Inferior parietal cortex (tissue), 1 donor: ENCODE results near the gene SLC6A4.

Experiments used
- DNase-seq: peaks from one replicate; pipeline ENCODE4 v3.0.0-alpha.2; 2016; ENCODE audit errors: extremely low spot score

Gene SLC6A4

DNA sequence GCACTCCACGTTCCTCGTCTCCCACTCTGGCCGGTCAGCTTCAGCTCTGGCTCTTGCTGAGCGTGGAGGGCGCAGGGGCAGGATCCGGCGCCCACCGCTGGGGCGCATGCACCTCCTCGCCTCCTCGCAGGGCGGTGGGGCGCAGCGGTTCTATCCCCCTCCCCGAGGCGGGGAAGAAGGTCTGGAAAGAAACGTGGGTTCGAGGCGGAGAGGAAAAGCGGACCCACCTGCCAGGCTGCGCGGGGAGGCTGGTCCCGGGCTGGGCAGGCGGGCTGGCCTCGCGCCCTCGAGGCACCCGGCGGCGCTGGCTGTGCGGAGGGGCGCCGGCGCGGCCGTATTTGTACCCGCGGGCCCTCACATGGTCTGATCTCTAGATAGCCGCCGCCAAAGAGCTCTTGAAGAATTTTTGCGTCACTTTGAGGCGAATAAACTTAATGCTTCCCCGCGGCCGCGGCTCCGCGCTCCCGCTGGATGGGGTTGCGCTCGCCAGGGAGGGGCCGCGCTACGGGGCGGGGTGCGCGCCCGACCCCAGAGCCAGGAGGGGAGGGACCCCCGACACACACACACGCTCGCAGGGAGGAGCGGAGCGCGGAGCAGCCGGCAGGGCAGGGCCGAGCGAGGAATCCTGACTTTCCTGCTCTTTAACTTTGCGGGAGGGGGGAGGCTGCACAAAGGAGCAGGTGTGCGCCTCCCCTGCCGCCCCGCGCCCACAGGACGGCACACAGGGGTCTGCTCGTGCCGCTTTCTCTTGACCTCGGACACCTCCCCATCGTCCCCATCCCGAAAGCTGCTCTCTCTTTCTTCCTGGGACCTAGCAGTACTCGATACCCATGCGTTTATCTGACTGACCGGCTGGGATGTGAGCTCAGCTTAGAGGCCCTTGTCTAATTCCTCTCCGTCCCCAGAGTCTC, at the start of gene SLC6A4:
Gene SLC6A4, minus strand, starts transcription at position 312 of the 911 bp plus-strand sequence. CDS start 13,739 bp downstream, outside the sequence.
- DNase-seq: no peak

DNA sequence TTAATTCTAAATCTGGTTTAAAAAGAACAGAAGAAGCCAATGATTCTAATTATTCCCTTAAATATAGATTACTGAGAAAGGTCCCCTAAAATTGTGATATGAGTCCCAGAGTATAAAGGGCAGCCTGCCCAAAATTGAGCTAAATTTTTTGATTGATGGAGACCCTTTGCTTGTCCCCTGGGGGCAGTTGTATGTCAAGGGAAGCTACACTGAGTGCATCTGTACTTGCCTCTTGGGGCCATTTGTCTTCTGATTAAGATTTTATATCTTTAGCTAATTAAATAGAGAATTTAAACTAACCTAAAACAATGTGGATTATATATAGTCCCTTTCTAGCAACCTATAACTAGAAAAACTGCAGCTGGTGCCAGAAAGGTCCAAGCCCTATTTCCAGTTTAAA, 43.7 kb upstream of the SLC6A4 start:
- DNase-seq: no peak

DNA sequence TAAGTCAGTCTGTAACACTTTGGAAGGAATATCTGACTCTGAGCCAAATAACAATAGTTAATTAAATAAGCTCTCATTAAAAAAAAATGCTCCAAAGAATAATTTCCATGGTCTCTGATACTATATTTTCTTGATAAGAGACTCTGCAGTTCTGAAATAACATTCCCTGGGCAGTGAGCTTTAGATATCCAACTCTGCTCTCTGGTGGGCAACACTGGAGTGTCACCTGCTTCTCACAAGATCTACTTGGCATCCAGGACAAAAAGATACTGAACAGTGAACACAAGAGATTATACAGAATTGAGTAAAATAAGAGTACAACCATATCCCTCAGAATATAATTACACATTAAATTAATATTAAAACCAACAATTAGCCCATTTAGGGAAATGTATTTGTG, 42.5 kb upstream of the SLC6A4 start:
- peak; percentile 9 for DNase-seq

DNA sequence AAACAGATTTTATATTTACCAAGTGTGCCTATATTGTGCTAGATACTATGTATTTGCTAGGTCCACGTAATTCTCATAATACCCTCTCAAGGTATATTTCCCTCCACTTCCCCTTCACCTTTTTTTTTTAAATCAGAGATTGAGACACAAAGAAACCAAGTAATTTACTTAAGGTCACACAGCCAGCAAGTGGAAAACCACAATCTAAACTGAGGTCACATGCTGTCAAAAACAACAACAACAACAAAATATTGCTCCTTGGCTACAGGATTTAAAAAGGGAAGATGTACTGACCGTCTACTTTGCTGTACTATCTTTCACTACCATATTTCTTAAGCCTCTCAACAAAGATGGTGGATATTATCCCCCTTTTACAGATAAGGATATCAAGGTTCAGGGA, 40.4 kb upstream of the SLC6A4 start:
- DNase-seq: no peak

DNA sequence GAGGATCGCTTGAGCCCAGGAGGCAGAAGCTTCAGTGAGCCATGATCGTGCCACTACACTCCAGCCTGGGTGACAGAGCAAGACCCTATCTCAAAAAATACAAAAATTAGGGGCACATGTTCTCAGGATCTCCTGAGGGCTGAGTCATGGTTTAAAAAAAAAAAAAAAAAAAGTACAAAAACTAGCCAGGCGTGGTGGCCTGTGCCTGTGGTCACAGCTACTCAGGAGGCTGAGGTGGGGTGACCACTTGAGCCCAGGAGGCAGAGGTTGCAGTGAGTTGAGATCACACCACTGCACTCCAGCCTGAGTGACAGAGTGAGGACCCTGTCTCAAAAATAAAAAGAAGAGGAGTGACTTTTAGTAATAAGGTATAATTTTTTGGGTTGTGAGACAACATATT, 39.4 kb upstream of the SLC6A4 start:
- DNase-seq: no peak

DNA sequence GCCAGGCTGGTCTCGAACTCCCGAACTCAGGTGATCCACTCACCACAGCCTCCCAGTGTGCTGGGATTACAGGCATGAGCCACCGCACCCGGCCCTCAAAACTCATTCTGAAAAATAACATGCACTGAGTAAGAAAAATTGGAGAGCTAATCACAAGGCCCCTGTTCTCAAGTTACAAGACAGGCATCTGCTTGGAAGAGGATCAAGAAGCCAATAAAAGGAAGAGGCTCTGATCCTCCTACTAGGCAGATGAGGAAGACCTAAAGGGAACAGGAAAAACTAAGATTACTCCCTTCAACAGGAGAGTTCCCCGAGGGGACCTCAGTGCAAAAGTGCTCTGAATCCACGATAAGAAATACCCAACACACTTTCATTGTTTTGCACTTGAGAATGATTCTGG, 37.9 kb upstream of the SLC6A4 start:
- no peak for DNase-seq

DNA sequence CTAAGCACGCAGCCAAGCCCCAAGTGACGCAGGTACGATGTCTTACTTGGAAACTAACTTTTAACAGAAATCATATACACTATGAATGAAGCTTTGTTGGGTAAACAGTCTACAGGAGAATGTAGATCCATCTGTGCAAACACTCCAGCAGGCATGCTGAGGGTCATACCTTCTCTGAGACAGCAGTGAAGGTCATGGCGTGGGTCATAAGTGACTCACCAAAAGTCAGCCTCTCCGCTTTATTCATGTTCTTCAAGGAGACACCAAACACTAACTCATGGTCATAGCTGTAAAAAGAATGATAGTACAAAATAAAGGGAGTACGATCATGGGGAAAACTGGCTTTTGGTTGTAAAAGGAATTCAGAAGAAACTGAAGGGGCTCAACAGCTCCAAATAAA, 35.6 kb upstream of the SLC6A4 start:
- no peak for DNase-seq

DNA sequence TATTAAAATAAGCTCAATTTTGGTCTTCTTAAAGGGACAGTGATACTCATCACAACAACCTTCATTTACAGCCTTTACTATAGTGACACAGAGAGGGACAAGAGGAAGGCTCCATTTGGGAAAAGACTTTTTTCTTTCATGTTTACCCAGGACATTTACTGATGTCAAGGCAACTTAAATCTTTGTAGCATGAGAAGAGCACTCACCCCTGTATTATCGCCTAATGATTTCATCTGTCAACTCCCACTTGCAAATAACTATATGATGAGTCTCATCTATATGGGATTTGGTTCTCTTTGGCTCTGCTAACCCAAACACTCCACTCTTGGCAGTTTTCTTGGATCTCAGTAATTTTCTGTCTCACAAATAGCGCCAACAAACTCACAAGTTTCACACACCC, 32.1 kb upstream of the SLC6A4 start:
- no peak for DNase-seq

DNA sequence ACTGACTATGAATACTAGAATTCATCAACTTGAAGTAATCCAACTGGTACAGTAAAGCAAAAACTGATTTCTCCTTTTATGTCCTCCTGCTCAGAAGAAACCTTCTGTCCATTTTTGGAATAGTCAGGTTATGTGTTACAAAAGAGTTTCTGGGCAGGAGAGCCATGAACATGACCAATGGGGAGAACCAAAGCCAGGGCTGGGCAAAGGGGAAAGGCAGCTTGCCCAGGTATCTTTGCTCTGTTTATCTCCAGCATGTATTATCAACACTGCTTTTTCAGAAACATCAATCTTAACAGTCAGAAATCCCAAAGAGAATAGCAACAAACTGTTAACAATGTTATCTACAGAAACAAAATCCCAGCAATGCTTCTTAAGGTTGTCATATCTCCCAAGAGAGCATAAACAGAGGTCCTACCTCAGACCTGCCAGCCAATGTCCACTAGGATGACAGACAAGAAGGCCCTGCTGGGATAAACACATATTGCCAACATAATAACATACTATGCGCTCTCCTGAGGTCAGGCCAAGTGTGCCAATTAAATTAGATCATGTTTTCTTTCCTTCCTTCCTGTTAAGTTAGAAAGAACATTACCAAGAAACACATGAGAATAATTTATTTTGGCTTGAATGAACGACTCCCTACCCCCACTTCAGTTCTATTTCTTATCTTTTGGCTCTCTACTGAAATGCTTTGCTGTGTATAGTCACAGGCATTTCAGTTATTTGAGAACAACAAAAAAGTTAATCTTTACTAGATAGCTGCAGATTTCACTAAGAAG, 28.2 kb upstream of the SLC6A4 start:
- DNase-seq: no peak

DNA sequence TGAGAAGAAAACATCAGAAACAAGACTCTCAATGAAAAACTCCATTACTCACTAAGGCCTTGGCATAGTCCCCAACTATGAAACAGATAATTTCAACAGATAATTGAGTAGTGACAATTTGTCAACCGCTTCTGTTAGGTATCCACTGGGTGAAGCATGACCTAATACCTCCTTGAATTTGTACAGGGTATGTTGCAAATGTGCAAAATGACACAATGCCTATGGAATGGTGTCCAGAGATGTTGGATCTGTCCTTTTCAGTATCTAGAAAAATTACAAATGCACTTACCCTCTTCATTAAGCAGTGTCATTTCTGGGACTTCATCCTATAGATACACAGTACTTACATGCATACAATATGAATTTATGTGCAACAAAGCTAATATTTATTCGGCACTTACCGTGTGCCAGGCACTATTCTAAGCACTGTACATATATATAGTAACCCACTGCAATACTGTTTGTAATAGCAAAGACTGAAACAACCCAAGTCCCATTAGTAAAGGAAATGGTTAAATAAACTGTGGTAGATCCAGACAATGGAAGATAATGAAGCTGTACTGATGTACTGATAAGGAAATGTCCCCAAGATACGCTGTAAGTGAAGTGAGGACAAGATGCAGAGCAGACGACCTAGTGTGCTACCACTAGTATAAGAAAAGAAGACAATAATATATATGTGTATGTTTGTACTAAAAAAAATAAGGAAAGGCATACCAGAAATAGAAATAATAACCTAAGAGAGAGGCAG, 21.4 kb upstream of the SLC6A4 start:
- DNase-seq: no peak

DNA sequence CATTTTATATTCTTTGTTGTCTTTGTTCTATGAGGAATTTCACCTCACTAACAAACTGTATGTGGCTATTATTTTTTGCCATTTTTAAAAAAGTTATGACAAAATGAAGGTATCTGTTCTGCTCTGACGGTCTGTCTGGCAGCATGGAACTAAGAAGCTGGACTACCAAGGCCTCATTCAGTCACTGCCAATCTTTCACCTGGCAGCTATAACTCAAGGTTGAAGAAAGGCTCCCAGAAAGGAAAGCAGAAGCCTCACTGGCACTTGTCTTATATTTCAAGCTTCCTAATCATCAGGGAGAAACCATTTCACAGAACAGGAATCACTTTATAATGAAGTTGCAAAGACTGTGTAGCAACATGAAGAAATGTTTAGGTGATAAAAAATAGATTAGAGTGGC, 18.7 kb upstream of the SLC6A4 start:
- no peak for DNase-seq

DNA sequence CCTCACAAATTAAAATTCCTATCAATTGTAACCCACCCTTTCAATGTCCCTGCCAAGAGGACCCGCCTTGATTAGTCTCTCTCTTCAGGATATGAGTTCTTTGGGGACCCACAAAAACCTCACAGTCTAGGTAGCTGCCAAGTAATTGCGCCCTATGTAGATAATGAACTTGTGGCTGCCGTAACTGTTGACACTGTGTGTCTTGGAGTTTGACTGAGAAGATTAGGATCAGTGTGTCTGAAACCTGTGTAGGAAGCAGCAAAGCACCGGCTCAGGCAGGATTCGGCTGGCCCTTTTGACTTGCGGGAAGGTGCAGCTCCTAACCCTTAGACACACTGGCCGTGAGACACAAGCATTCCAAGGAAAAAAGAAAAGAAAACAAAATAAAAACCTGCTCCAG, 17.8 kb upstream of the SLC6A4 start:
- DNase-seq: no peak

DNA sequence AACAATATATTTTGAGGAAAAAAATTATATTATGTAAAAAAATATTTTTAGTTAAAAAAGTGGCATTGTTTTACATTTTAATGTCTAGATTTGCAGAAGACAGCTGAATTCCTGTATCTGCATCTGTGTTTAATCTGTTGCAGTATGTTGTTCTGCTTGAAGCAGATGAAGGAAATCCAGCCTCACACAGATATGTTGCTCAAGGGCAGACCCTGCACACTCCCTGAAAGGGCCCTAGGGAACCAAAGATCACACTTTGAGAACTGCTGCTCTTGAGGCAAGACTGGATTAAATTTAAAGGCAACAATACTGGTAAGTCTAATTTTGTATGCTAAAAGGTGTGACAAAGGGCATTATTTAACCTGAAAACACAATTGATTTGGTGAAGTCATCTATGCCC, 16.4 kb upstream of the SLC6A4 start:
- no peak for DNase-seq

DNA sequence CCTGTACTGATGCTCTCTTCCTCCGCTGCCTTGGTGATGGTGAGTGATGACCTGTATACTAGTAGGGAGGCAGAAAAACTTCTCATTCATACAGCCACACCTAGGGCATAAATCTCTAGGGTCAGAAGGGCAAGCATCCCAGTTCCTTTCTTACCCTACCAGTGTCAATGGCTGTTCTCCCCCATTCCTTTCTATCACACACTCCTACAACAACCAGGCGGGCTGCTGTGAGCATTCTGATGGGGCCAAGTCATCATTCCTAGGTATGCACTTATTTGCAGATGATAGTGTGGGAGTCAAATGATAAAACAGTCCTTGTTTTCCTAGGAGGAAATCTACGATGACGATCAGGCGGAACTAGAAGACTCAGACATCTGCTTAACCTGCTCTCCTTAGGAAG, 14.0 kb upstream of the SLC6A4 start:
- DNase-seq: no peak

DNA sequence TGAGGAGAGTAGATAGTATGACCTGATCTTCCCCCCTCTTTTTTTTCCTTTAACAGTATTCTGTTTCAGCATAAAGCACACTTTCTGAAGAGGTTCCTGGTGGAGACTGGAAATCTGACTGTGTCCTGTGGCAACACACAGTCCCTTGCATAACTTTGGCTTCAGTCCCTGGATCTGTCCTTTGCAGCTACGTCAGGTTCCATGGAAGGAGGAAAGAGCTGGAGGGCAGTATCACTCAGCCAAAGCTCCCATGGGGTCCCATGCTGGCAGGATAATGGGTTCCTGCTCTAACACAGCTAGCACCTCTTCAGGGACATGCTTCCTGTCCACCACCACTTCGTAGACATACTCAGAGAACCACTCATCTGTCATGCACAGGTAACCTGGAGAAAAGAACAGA, 13.3 kb upstream of the SLC6A4 start:
- no peak for DNase-seq

DNA sequence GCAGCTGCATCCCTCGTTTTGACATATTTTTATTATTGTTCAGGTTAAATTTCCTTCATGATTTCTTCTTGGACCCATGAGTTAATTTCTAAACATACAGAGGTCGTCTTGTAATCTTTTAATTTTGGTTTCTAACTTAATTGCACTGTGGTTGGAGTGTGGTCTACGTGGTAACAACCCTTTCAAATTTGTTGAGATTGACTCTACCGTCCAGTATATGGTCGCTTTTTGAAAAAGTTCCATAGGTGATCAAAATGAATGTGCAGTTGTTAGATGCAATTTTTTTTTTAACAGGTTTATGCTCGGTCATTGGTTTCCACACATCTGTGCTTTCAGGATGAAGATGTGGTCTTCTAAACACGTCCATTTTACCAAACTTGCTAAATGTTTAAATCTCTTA, 11.0 kb upstream of the SLC6A4 start:
- DNase-seq: no peak

DNA sequence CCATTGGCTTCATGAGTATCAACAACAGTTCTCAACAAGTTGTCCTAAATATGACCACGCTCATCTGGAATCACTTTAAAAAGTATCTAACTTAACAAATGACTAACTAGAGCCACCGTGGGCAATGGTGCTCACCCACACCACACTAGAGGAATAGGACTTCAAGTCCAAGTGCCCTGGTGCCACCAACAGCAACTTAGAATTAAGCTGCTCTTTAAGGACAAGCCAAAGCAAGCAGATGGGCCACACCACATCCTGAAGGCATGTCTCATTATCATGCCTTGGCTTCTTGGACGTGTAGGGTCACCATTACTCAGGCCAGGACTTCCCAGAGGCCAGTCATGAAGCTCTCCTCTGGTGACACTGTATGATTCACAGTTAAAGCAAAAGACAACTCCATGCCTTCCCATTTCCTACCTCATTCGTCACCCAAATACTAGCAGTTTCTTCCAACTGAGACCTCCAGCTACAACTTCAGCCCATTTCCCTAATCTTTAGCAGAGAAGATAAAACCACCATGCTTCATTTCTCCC, 9.4 kb upstream of the SLC6A4 start:
- DNase-seq: no peak

DNA sequence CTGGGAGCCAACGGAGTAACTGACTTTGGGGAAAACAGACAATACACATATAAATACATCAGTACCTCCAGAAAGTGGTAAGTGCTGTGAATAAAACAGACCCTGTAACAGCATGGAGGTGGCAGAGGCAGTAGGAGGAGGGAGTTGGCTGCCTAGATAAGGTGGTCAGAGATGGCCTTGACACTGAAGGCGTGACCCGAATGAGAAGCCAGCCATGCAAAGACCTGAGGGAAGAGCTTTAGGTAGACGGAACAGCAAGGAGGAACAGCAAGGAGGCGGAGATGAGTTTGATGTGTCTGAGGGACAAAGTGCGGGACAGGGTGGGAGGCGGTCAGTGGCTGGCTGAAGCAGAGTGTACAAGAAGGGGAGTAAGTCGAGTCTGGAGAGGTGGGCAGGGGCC, 8.1 kb upstream of the SLC6A4 start:
- DNase-seq: no peak

DNA sequence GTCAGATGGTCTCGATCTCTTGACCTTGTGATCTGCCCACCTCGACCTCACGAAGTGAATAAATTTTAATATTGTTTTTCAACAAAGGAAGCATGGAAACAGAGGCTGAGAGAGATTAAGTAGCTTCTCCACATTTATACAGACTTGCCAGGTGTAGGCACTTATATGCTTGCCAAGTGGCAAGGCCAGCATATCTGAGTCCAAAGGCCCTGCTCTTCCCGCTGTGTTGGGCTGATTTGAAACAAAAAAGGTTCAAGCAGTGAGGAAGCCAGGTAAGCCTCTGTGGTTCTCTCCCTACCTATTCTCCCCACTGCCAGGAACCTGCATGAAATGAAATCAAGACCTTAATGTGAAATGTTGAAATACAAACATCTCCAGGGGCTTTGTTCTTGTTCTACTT, 7.5 kb upstream of the SLC6A4 start:
- DNase-seq: no peak

DNA sequence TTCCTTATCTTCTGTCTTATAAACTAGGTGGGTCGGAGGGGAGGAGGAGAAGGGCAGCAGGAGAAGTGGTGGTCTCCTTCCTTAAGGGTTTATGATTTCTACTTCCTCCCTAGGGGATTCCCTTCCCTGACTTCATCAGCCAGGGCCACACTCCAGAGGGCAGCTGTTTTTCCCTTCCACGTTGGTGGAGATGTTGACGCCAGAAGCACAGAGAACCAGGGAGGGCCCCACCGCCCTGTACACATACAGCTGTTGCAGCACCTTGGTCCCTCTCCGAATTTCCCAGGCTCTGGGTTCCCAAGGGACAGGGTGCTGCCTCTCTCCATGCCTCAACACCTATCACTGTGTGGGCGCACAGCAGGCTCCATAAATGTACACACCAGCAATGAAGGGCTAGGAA, 5.6 kb upstream of the SLC6A4 start:
- DNase-seq: no peak

DNA sequence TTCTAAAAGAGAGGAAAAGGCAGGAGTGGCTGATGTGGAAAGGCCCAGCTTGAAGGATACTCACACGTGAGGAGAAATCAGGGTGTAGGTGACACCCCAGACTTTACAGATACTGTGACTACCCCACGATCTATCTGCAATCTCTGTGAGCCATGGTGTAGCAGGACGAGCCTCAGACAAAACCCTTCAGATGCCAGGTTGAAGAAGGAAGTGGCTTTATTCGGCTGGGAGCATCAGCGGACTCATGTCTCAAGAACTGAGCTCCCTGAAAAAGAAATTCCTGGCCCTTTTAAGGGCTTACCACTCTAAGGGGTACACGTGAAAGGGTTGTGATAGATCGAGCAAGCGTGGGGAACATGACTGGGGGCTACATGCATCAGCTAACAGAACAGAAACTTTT, 4.7 kb upstream of the SLC6A4 start:
- DNase-seq: no peak

DNA sequence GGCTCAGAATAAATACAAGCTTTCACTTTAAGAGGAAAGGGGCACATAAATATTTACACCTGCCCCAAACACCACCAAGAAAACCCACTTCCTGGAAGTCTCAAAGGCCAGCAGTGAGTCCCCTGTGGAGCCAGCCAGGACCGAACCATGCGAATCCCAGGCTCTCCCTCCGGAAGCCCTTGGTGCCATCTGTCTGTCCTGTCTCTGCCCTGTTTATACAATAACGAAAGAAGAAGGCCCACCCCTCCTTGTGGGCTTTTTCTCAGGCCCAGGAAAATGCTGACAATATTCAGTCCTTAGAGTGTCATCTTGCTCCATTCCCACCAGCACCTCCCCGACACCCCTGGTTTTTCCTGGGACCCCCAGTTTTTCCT, 3.6 kb upstream of the SLC6A4 start:
- no peak for DNase-seq
